Measurements from ENCODE around the gene USP8.

- TF ChIP-seq POLR2A (IDR thresholded peaks at IDR 0.05), result no peak
- TF ChIP-seq, protein P1, sequence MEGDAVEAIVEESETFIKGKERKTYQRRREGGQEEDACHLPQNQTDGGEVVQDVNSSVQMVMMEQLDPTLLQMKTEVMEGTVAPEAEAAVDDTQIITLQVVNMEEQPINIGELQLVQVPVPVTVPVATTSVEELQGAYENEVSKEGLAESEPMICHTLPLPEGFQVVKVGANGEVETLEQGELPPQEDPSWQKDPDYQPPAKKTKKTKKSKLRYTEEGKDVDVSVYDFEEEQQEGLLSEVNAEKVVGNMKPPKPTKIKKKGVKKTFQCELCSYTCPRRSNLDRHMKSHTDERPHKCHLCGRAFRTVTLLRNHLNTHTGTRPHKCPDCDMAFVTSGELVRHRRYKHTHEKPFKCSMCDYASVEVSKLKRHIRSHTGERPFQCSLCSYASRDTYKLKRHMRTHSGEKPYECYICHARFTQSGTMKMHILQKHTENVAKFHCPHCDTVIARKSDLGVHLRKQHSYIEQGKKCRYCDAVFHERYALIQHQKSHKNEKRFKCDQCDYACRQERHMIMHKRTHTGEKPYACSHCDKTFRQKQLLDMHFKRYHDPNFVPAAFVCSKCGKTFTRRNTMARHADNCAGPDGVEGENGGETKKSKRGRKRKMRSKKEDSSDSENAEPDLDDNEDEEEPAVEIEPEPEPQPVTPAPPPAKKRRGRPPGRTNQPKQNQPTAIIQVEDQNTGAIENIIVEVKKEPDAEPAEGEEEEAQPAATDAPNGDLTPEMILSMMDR (IDR thresholded peaks at IDR 0.05), result no peak
Observed at GRCh38 chr15:50552238-50552637, 128.0 kb downstream of the USP8 start.

All from ovary (tissue), 3 donors.